Measurements from ENCODE around the gene PRR20B. TPM values are rescaled to one million over a fixed set of nuclear protein-coding genes. Genes with fewer than 3 reads are reported as not detected.
"Not testable (repeated sequence)": the region's sequence is repeated elsewhere in the genome, so short reads cannot be mapped to it uniquely, and the experiment has no call there.

PRR20B gene
- not detected for total RNA-seq (ENCODE audit: insufficient read depth, low replicate concordance)

GRCh38 chr13:57147188-57147587 is at the start of gene PRR20B:
PRR20B (plus strand) TSS chr13:57147488; CDS start chr13:57147875, 387 bp downstream.
- not testable (repeated sequence) for DNase-seq (ENCODE audit: low spot score)

- DNase-seq (ENCODE audit: low spot score) = no peak
Observed at GRCh38 chr13:57114945-57115344, 32.3 kb upstream of the PRR20B start.

GRCh38 chr13:57123681-57124080 is 23.6 kb upstream of the PRR20B start:
- DNase-seq (ENCODE audit: low spot score) = peak; percentile 80

- DNase-seq (ENCODE audit: low spot score) = no peak
Observed at GRCh38 chr13:57128909-57129308, 18.4 kb upstream of the PRR20B start.

GRCh38 chr13:57136093-57136492 is 11.2 kb upstream of the PRR20B start:
- DNase-seq (ENCODE audit: low spot score) = no peak

GRCh38 chr13:57137585-57137984 is 9.7 kb upstream of the PRR20B start:
- no peak for DNase-seq (ENCODE audit: low spot score)

GRCh38 chr13:57138988-57139387 is 8.3 kb upstream of the PRR20B start:
- DNase-seq (ENCODE audit: low spot score) = no peak

- DNase-seq (ENCODE audit: low spot score) = not testable (repeated sequence)
Observed at GRCh38 chr13:57139781-57140180, 7.5 kb upstream of the PRR20B start.

- DNase-seq (ENCODE audit: low spot score) = not testable (repeated sequence)
Observed at GRCh38 chr13:57140235-57140968, 6.9 kb upstream of the PRR20B start, which contains the start of gene PRR20A. PRR20A (plus strand) TSS chr13:57140918; CDS start chr13:57141305, 387 bp downstream.

- not testable (repeated sequence) for DNase-seq (ENCODE audit: low spot score)
Observed at GRCh38 chr13:57148106-57148505, 818 bp downstream of the PRR20B start.

- not testable (repeated sequence) for DNase-seq (ENCODE audit: low spot score)
Observed at GRCh38 chr13:57153761-57154160, 6.5 kb downstream of the PRR20B start, which contains the start of gene PRR20C. PRR20C (plus strand) TSS chr13:57154061; CDS start chr13:57154448, 387 bp downstream.

- not testable (repeated sequence) for DNase-seq (ENCODE audit: low spot score)
Observed at GRCh38 chr13:57160332-57160731, 13.0 kb downstream of the PRR20B start, which contains the start of gene PRR20D. PRR20D (plus strand) TSS chr13:57160632; CDS start chr13:57161019, 387 bp downstream.

GRCh38 chr13:57166897-57167296 is 19.6 kb downstream of the PRR20B start, which contains the start of gene PRR20E:
PRR20E (plus strand) TSS chr13:57167197; CDS start chr13:57167584, 387 bp downstream.
- DNase-seq (ENCODE audit: low spot score) = not testable (repeated sequence)

- no peak for DNase-seq (ENCODE audit: low spot score)
Observed at GRCh38 chr13:57191667-57192066, 44.4 kb downstream of the PRR20B start.

Other genes with a start within 250 kb of the PRR20B start
- not detected for gene PRR20A, start 6.6 kb upstream of the PRR20B start, total RNA-seq (ENCODE audit: insufficient read depth, low replicate concordance)
- not detected for gene PRR20C, start 6.6 kb downstream of the PRR20B start, total RNA-seq (ENCODE audit: insufficient read depth, low replicate concordance)
- not detected for gene PRR20D, start 13.1 kb downstream of the PRR20B start, total RNA-seq (ENCODE audit: insufficient read depth, low replicate concordance)
- not detected for gene PRR20E, start 19.7 kb downstream of the PRR20B start, total RNA-seq (ENCODE audit: insufficient read depth, low replicate concordance)